Calu3 (cell line): ENCODE data around the gene KIAA1549. TPM values are rescaled to one million over a fixed set of nuclear protein-coding genes. Genes with fewer than 3 reads are reported as not detected.

Source experiments
- BruUV-seq: library from RNA; stranded (reverse); fragments of 400-500 nt; replicated peaks from 2 replicates; lab custom pipeline; 2021; lab: Mats Ljungman, UMichigan
- CTCF ChIA-PET: fragments of 300-600 bp; sonication (Branson Sonifier 250); formaldehyde crosslinking; loops from one replicate; lab custom pipeline; 2022; ENCODE audit warnings: antibody characterized with exemption; lab: Charles Lee
- DNase-seq: peaks from one replicate; pipeline ENCODE4 v3.0.0; 2022
- H3K27ac Mint-ChIP-seq: one replicate; pipeline ENCODE4 v1.8.0; 2022; ENCODE audit warnings: mixed read lengths; ENCODE audit not compliant: unreplicated experiment
- H3K27me3 Mint-ChIP-seq: one replicate; pipeline ENCODE4 v1.8.0; 2022; ENCODE audit warnings: mixed read lengths; ENCODE audit not compliant: unreplicated experiment
- H3K36me3 Mint-ChIP-seq: one replicate; pipeline ENCODE4 v1.8.0; 2022; ENCODE audit warnings: mild to moderate bottlenecking, moderate library complexity, mixed read lengths; ENCODE audit not compliant: insufficient read depth, unreplicated experiment
- H3K4me1 Mint-ChIP-seq: one replicate; pipeline ENCODE4 v1.8.0; 2022; ENCODE audit warnings: mild to moderate bottlenecking, low read depth, mixed read lengths; ENCODE audit not compliant: unreplicated experiment
- H3K4me3 Mint-ChIP-seq: one replicate; pipeline ENCODE4 v1.8.0; 2022; ENCODE audit warnings: mild to moderate bottlenecking, low read depth, moderate library complexity, mixed read lengths; ENCODE audit not compliant: unreplicated experiment
- H3K9me3 Mint-ChIP-seq: one replicate; pipeline ENCODE4 v1.8.0; 2022; ENCODE audit warnings: low read depth, mixed read lengths; ENCODE audit not compliant: unreplicated experiment
- CTCF ChIP-seq: fragments of 200-600 bp; IDR thresholded peaks from one replicate; pipeline ENCODE4 v1.8.0; 2022; ENCODE audit warnings: antibody characterized with exemption; ENCODE audit not compliant: unreplicated experiment
- intact Hi-C: fragments of 100-400 bp; cut with micrococcal nuclease; formaldehyde crosslinking; loops from one replicate; pipeline ENCODE4 v1.10.0; 2022; ENCODE audit not compliant: unreplicated experiment
- total RNA-seq: library from RNA; stranded (reverse); gene quantifications from 2 replicates; pipeline ENCODE4 v1.2.3, GENCODE V29; 2022

Gene KIAA1549
- total RNA-seq, 1 experiment from 2014 or later: 10.4 TPM

- intact Hi-C loops: no loop called here
- H3K4me3 Mint-ChIP-seq: no peak overlapping the region
- no peak for DNase-seq
- no peaks in the 10 kb centered on the region for H3K9me3 Mint-ChIP-seq
- no peaks in the 10 kb centered on the region for H3K27me3 Mint-ChIP-seq
- H3K27ac Mint-ChIP-seq: no peak overlapping the region
- no TSS peak for BruUV-seq
- CTCF ChIA-PET: interaction anchor here (0.6 kb wide), 1 partner anchor 115 kb away, joined by 4 read pairs; no protein-coding TSS in a partner anchor
- TF ChIP-seq CTCF: no peak
- H3K36me3 Mint-ChIP-seq: no peaks in the 10 kb centered on the region
- H3K4me1 Mint-ChIP-seq: peaks cover 7% of the 10 kb centered on the region
Observed at GRCh38 chr7:138849701-138850100, 131.5 kb downstream of the KIAA1549 start.

DNA sequence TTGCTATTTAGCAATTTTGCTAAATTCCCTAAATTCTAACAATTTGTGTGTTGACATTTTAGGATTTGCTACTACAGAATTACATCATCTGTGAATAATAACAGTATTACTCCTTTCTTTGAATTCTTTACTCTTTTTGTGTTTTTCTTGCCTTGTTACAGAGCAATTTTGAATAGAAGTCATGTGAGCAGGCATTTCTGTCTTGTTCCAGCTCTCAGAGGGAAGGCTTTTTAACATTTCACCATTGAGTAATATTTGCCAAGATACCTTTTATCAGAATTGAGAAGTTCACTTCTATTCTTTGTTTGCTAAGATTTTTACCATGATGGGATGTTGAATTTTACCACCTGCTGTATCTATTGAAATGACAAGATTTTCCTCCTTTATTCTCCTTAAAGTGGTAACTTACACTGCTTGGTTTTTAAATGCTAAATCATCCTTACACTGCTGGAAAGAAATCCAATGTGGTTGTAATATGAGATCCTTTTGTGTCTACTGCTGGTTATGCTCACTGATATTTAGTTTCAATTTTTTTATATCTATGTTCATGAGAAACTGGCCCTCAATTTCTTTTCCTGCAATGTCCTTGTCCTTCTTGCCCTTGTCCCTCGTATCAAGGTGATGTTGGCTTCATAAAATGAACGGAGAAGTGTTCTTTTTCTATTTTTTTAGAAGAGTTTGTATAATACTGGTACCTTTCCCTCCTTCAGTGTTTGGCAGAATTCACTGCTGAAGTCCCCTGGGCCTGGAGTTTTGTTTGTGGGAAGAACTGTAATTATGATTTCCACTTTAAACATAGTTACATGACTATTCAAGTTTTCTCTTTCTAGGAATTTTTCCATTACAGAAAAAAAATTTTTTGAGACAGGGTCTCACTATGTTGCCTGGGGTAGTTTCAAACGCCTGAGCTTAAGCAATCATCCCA, 132.9 kb downstream of the KIAA1549 start:
- H3K36me3 Mint-ChIP-seq: no peaks in the 10 kb centered on the region
- no peaks in the 10 kb centered on the region for H3K9me3 Mint-ChIP-seq
- H3K4me3 Mint-ChIP-seq: no peak overlapping the region
- CTCF ChIA-PET: no interaction called here
- peaks cover 7% of the 10 kb centered on the region for H3K4me1 Mint-ChIP-seq
- intact Hi-C loops: no loop called here
- no peak for TF ChIP-seq CTCF
- BruUV-seq: no TSS peak
- H3K27me3 Mint-ChIP-seq: no peaks in the 10 kb centered on the region
- no peak overlapping the region for H3K27ac Mint-ChIP-seq
- DNase-seq: no peak

DNA sequence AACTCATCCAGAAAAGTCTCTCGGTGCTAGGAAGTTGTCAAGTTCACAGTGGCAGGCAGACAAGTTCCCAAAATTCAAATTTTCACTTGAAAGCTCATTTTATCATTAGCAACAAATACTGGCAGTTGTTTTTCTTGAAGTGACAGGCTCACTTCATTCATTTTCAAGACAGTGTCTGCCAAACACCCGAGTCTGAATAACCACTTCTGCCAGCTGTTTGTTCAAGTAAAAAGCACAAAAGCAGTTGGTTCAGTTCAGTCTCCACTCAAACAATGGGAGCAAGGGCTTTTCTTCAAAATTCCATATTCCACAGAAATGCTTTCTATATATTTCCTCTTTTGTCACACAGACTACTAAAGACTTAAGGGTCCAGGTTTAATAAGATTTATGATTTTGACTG, 135.5 kb downstream of the KIAA1549 start:
- no TSS peak for BruUV-seq
- Mint-ChIP-seq H3K9me3 (no peaks in the 10 kb centered on the region), H3K27ac (no peak overlapping the region), H3K27me3 (no peaks in the 10 kb centered on the region), H3K36me3 (no peaks in the 10 kb centered on the region), H3K4me3 (no peak overlapping the region), H3K4me1 (no peaks in the 10 kb centered on the region)
- CTCF ChIA-PET: no interaction called here
- no peak for TF ChIP-seq CTCF
- intact Hi-C loops: no loop called here
- no peak for DNase-seq

DNA sequence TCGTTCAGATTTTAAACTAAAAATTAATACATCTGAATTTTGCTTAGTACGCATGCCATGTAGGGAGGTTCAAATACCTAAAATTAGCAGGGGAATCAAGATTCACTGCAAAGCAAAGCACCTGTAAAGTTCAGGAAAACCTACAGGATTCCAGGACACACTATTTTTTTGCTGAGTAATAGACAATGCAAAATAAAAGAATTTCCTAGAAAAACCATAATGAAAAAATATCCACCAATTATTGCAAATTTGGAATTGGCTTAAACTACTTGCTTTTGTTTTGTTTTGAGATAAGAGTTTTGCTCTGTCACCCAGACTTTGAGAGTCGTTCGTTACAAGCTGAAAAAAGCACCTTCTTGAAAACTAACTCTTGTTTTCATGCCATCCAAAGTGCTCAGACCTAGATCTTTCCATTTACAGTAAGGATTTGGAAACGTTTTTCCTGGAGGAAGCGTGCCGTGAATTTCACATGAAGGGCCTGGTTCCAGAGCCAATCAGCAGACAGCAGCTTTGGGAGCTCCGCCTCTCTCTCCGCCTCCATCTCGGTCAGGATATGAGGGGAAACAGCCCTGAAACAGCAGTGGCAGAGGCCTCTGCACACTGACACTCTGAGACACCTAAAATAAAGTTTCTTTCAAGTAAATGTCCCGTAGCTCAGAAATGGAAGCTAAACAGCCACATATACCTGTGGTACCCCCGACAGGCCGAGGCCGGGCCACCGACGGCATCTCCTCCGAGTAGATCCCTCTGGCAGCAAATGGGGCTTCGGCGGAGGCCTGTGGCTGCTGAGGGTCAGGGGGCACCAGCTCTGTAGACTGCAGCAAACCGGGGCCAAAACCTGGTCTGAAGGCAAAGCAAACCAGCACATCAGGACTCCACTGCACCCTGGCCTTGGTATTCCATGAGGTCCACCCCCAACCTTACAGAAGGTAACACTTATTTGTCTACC, 137.3 kb downstream of the KIAA1549 start:
- Mint-ChIP-seq H3K27ac (no peak overlapping the region), H3K36me3 (no peaks in the 10 kb centered on the region), H3K27me3 (no peaks in the 10 kb centered on the region), H3K4me3 (no peak overlapping the region), H3K9me3 (no peaks in the 10 kb centered on the region), H3K4me1 (no peaks in the 10 kb centered on the region)
- DNase-seq: no peak
- no peak for TF ChIP-seq CTCF
- BruUV-seq: no TSS peak
- CTCF ChIA-PET: no interaction called here
- intact Hi-C loops: no loop called here
